Keratinocyte (primary cell): ENCODE results near the gene EML1. TPM values are rescaled to one million over a fixed set of nuclear protein-coding genes. Genes with fewer than 3 reads are reported as not detected.

Experiments
- DNase-seq: peaks from one replicate; pipeline ENCODE4 v3.0.0-alpha.2; 2011; ENCODE audit warnings: low read depth, missing footprints, low spot score
- FAIRE-seq: peaks from 2 replicates; lab custom pipeline; 2011; peaks lifted over from hg19 to GRCh38; lab: Jason Lieb, UNC
- H2AFZ ChIP-seq: 2 replicates; pipeline ENCODE4 v1.6.0; 2012; ENCODE audit warnings: low read length, control low read depth, inconsistent platforms; ENCODE audit not compliant: control insufficient read depth
- H3K27ac ChIP-seq: 2 replicates; pipeline ENCODE4 v1.5.1; 2011; ENCODE audit warnings: low read length; ENCODE audit not compliant: control insufficient read depth, insufficient read depth
- H3K27me3 ChIP-seq: 3 replicates; pipeline ENCODE4 v1.6.0; 2011; ENCODE audit warnings: low read length; ENCODE audit not compliant: control insufficient read depth, insufficient read depth; ENCODE audit errors: extremely low read depth
- H3K36me3 ChIP-seq, 2 experiments: 2 replicates in 1 of 2; 3 replicates in 1 of 2; pipeline ENCODE4 v1.5.1; 2011; ENCODE audit warnings: low read length in 2 of 2, mild to moderate bottlenecking in 1 of 2; ENCODE audit not compliant: control insufficient read depth in 2 of 2, insufficient read depth in 2 of 2; ENCODE audit errors: extremely low read depth in 1 of 2
- H3K4me1 ChIP-seq: 3 replicates; pipeline ENCODE4 v1.5.1; 2011; ENCODE audit warnings: low read length; ENCODE audit not compliant: control insufficient read depth, insufficient read depth; ENCODE audit errors: extremely low read depth
- H3K4me2 ChIP-seq: 3 replicates; pipeline ENCODE4 v1.6.0; 2011; ENCODE audit warnings: low read depth, low read length; ENCODE audit not compliant: control insufficient read depth, insufficient read depth; ENCODE audit errors: extremely low read depth
- H3K4me3 ChIP-seq, 3 experiments: fragments of 200-600 bp in 1 of 3; sonication (generic) in 1 of 3; 2 replicates in 2 of 3; 3 replicates in 1 of 3; pipeline ENCODE4 v1.5.1; 2011 to 2016; ENCODE audit warnings: low read length in 3 of 3, mild to moderate bottlenecking in 3 of 3, control low read depth in 2 of 3, inconsistent platforms in 1 of 3, low read depth in 1 of 3, mixed read lengths in 1 of 3, mixed run types in 1 of 3, moderate library complexity in 1 of 3; ENCODE audit not compliant: control insufficient read depth in 2 of 3, insufficient read depth in 2 of 3; ENCODE audit errors: extremely low read depth in 1 of 3
- H3K79me2 ChIP-seq: 2 replicates; pipeline ENCODE4 v1.6.0; 2012; ENCODE audit warnings: low read length; ENCODE audit not compliant: control insufficient read depth, insufficient read depth
- H3K9ac ChIP-seq: 3 replicates; pipeline ENCODE4 v1.6.0; 2011; ENCODE audit warnings: low read length; ENCODE audit not compliant: control insufficient read depth, insufficient read depth; ENCODE audit errors: extremely low read depth
- H3K9me1 ChIP-seq: 3 replicates; pipeline ENCODE4 v1.6.0; 2011; ENCODE audit warnings: low read length; ENCODE audit not compliant: control insufficient read depth, insufficient read depth; ENCODE audit errors: extremely low read depth
- H3K9me3 ChIP-seq: 2 replicates; pipeline ENCODE4 v1.5.1; 2012; ENCODE audit warnings: low read depth, low read length; ENCODE audit not compliant: control insufficient read depth
- H4K20me1 ChIP-seq: 3 replicates; pipeline ENCODE4 v1.6.0; 2011; ENCODE audit warnings: low read length; ENCODE audit not compliant: control insufficient read depth, insufficient read depth; ENCODE audit errors: extremely low read depth
- CTCF ChIP-seq, 3 experiments: IDR thresholded peaks in 1 of 3; conservative IDR thresholded peaks in 1 of 3; optimal IDR thresholded peaks in 1 of 3; 2 replicates in 2 of 3; 3 replicates in 1 of 3; pipeline versions ENCODE3 to v1.5.1; 2011; ENCODE audit warnings: low read length in 3 of 3, mild to moderate bottlenecking in 3 of 3, moderate library complexity in 2 of 3, control low read depth in 1 of 3, inconsistent platforms in 1 of 3; ENCODE audit not compliant: insufficient read depth in 2 of 3; ENCODE audit errors: extremely low read depth in 1 of 3
- EZH2 ChIP-seq: IDR thresholded peaks from one replicate; pipeline ENCODE4 v1.6.1; 2012; ENCODE audit warnings: inconsistent platforms, mild to moderate bottlenecking, low read length, moderate library complexity
- dilution Hi-C: fragments of 300-500 bp; cut with MboI; formaldehyde crosslinking; loops from one replicate; pipeline ENCODE4 v1.7.0; 2020; ENCODE audit warnings: low sequenced_read_pairs; ENCODE audit not compliant: extremely low pct_ligation_motif_present
- polyA plus RNA-seq, 5 experiments: library from polyadenylated mRNA; depleted of rRNA in 3 of 5; stranded (reverse) in 3 of 5; stranded (forward) in 1 of 5; unstranded in 1 of 5; fragments of >200 nt; gene quantifications; 1 replicate in 1 of 5; 2 replicates in 3 of 5; 3 replicates in 1 of 5; pipeline versions ENCODE4 v1.2.1 to v1.2.3, GENCODE V29; 2011 to 2012; ENCODE audit warnings: missing spikeins in 2 of 5, low read depth in 1 of 5, low replicate concordance in 1 of 5

Gene EML1
- polyA plus RNA-seq, 1 donor (not counting 4 experiments of a cell fraction or from before 2014, with no cell fraction given): 0.84 TPM

GRCh38 chr14:99775351-99775750, 17.9 kb upstream of the EML1 start:
- DNase-seq (no peak), FAIRE-seq (no peak)
- dilution Hi-C loops: no loop called here
- Histone ChIP-seq H4K20me1 (no peaks in the 10 kb centered on the region), H3K9me3 (no peaks in the 10 kb centered on the region), H3K27me3 (peaks cover 35% of the 10 kb centered on the region), H3K9me1 (no peaks in the 10 kb centered on the region), H3K9ac (no peak overlapping the region), H3K27ac (no peak overlapping the region), H3K4me2 (no peak overlapping the region), H3K79me2 (no peaks in the 10 kb centered on the region), H3K36me3 (no peaks in the 10 kb centered on the region), H2AFZ (no peak overlapping the region), H3K4me3 (no peak overlapping the region), H3K4me1 (no peaks in the 10 kb centered on the region)
- TF ChIP-seq CTCF (optimal IDR thresholded peaks at IDR 0.05 in 1 of 3, IDR thresholded peaks at IDR 0.05 in 1 of 3, conservative IDR thresholded peaks at IDR 0.05 in 1 of 3; ENCODE audit: extremely low read depth in 1 of 3, insufficient read depth in 2 of 3, low read length in 3 of 3) (no peak), EZH2 (no peak)

- Histone ChIP-seq H2AFZ (no peak overlapping the region), H3K9ac (no peak overlapping the region), H3K4me2 (no peak overlapping the region), H4K20me1 (no peaks in the 10 kb centered on the region), H3K27ac (no peak overlapping the region), H3K36me3 (no peaks in the 10 kb centered on the region), H3K27me3 (peaks cover 26% of the 10 kb centered on the region), H3K9me3 (no peaks in the 10 kb centered on the region), H3K79me2 (no peaks in the 10 kb centered on the region), H3K4me1 (no peaks in the 10 kb centered on the region), H3K9me1 (no peaks in the 10 kb centered on the region), H3K4me3 (no peak overlapping the region)
- dilution Hi-C loops: no loop called here
- TF ChIP-seq CTCF (optimal IDR thresholded peaks at IDR 0.05 in 1 of 3, IDR thresholded peaks at IDR 0.05 in 1 of 3, conservative IDR thresholded peaks at IDR 0.05 in 1 of 3; ENCODE audit: extremely low read depth in 1 of 3, insufficient read depth in 2 of 3, low read length in 3 of 3) (no peak), EZH2 (no peak)
- FAIRE-seq: no peak
- DNase-seq: no peak
Measured at GRCh38 chr14:99777951-99778350, 15.3 kb upstream of the EML1 start.
